Neuron (in vitro differentiated cells): ENCODE results near the gene ARMC9.
"Not testable (repeated sequence)": the region's sequence is repeated elsewhere in the genome, so short reads cannot be mapped to it uniquely, and the experiment has no call there.

Experiments used
- H2AFZ ChIP-seq: one replicate; pipeline ENCODE4 v1.6.1; 2013; ENCODE audit warnings: low read depth, mild to moderate bottlenecking, inconsistent platforms, low read length, moderate library complexity
- H3K27me3 ChIP-seq: one replicate; pipeline ENCODE4 v1.6.1; 2013; ENCODE audit warnings: low read length; ENCODE audit not compliant: insufficient read depth
- H3K36me3 ChIP-seq: one replicate; pipeline ENCODE4 v1.6.1; 2013; ENCODE audit warnings: low read length; ENCODE audit not compliant: insufficient read depth
- H3K4me1 ChIP-seq: one replicate; pipeline ENCODE4 v1.6.1; 2013; ENCODE audit warnings: low read length; ENCODE audit not compliant: insufficient read depth
- H3K4me3 ChIP-seq: 2 replicates; pipeline ENCODE4 v1.5.1; 2013; ENCODE audit warnings: mild to moderate bottlenecking, low read length, moderate library complexity
- H3K9me3 ChIP-seq: one replicate; pipeline ENCODE4 v1.6.1; 2013; ENCODE audit warnings: low read length

The ARMC9 gene

DNA sequence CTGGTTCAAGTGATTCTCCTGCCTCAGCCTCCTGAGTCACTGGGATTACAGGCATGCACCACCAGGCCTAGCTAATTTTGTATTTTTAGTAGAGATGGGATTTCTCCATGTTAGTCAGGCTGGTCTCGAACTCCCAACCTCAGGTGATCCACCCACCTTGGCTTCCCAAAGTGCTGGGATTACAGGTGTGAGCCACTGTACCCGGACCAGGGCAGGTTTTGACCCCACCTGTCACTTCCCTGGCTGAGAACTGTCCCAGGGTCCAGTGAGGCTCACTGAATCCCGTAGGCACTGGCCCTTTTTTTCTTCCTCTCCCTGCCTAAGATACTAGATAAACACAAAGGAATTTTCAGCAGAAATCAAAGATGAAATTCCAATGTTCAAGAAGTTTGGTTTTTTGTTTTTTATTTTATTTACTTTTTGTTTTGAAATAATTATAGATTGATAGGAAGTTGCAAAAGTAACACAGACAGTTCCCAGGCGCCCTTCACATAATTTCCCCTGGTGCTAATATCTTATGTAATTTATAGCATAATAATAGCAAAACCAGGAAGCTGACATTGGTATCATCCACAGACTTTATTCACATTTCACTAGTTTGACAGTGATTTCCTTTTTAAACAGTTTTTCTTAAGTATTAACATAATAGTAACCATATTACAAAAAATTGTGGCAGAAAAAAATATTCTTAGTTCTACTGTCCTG is 144.7 kb downstream of the ARMC9 start:
- Histone ChIP-seq H3K27me3 (no peaks in the 10 kb centered on the region), H3K36me3 (peaks cover 18% of the 10 kb centered on the region), H2AFZ (no peak overlapping the region), H3K9me3 (peaks cover 4% of the 10 kb centered on the region), H3K4me3 (no peak overlapping the region), H3K4me1 (peaks cover 6% of the 10 kb centered on the region)

GRCh38 chr2:231343988-231344387 is 145.6 kb downstream of the ARMC9 start:
- H3K27me3 ChIP-seq: no peaks in the 10 kb centered on the region
- no peak overlapping the region for H3K4me3 ChIP-seq
- H3K4me1 ChIP-seq: peaks cover 8% of the 10 kb centered on the region
- no peak overlapping the region for H2AFZ ChIP-seq
- H3K9me3 ChIP-seq: peaks cover 4% of the 10 kb centered on the region
- H3K36me3 ChIP-seq: peaks cover 18% of the 10 kb centered on the region

DNA sequence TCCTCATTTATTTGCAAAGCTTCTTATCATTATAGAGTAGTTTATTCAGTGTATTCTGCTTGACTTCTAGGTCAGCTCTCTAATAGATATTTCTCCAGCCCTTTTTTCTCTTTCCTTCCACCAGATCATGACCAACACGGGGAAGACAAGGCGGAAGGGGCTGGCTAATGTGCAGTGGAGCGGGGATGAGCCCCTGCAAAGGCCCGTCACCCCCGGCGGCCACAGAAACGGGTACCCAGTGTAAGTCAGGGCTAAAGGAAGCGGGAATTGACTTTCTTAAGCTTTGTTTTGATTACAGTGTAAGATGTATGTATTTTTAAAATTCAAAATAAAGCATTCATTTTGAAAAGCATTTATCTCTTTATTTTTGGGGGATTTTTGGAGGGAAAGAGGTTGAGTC is 146.4 kb downstream of the ARMC9 start:
- H2AFZ ChIP-seq: no peak overlapping the region
- H3K27me3 ChIP-seq: no peaks in the 10 kb centered on the region

GRCh38 chr2:231347081-231347480 is 148.7 kb downstream of the ARMC9 start:
- Histone ChIP-seq H3K9me3 (peaks cover 4% of the 10 kb centered on the region), H3K4me1 (peaks cover 6% of the 10 kb centered on the region), H3K36me3 (peaks cover 13% of the 10 kb centered on the region), H2AFZ (no peak overlapping the region), H3K27me3 (no peaks in the 10 kb centered on the region), H3K4me3 (no peak overlapping the region)

More for the DNA sequence above, 146.4 kb downstream of the ARMC9 start:
- peaks cover 4% of the 10 kb centered on the region for H3K9me3 ChIP-seq
- H3K4me1 ChIP-seq: peaks cover 8% of the 10 kb centered on the region
- H3K36me3 ChIP-seq: peaks cover 16% of the 10 kb centered on the region
- H3K4me3 ChIP-seq: no peak overlapping the region

DNA sequence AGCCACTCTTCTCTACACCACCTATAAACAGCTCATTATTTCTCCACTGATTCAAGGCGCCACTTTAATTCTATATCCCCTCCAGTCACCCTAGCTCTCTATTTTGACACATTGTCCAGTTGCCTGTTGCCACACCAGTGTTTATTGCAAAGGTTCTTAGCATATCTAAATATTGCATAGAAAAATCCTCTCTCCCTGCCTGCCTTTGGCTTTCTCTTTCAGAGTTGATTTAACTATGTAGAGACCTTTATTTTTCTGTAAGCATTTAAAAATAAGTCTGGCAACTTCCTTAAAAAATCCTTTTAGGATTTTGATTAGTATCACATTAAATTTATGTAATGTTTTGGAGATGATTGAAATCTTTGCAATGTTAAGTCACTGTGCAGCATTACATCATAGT is 149.2 kb downstream of the ARMC9 start:
- H3K27me3 ChIP-seq: no peaks in the 10 kb centered on the region
- H3K36me3 ChIP-seq: peaks cover 13% of the 10 kb centered on the region
- no peak overlapping the region for H3K4me3 ChIP-seq
- H3K4me1 ChIP-seq: peaks cover 6% of the 10 kb centered on the region
- no peak overlapping the region for H2AFZ ChIP-seq
- peaks cover 4% of the 10 kb centered on the region for H3K9me3 ChIP-seq

DNA sequence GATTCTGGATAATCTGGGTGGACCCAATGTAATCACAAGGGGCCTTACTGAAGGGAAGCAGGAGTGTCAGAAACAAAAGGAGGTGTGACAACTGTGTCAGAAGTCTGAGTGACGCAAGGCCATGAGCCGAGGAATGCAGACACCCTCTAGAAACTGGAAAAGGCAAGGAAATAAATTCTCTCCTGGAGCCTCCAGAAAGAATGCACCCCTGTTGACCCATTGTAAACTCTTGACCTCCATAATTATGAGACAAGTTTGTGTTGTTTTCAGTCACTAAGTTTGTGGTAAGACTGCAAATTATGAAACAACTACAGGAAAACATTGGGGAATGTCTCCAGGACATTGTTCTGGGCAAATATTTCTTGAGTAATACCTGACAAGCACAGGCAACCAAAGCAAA is 149.7 kb downstream of the ARMC9 start:
- Histone ChIP-seq H3K9me3 (peaks cover 4% of the 10 kb centered on the region), H3K36me3 (peaks cover 13% of the 10 kb centered on the region), H3K4me3 (no peak overlapping the region), H3K4me1 (peaks cover 6% of the 10 kb centered on the region), H2AFZ (no peak overlapping the region), H3K27me3 (no peaks in the 10 kb centered on the region)

DNA sequence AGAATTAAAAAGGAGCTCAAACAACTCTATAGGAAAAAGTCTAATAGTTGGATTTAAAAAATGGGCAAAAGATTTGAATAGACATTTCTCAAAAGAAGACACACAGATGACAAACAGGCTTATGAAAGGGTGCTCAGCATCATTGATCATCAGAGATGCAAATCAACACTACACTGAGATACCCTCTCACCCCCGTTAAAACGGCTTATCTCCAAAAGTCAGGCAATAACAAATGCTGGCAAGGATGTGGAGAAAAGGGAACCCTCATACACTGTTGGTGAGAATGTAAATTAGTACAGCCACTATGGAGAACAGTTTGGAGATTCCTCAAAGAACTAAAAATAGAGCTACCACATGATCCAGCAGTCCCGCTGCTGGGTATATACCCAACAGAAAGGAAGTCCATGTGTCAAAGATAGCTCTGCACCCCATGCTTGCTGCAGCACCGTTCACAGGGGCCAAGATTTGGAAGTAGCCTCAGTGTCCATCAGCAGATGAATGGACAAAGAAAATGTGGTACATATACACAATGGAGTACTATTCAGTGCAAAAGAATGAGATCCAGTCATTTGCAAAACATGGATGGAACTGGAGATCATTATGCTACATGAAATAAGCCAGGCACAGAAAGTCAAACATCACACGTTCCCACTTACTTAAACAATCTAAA is 150.4 kb downstream of the ARMC9 start:
- H3K36me3 ChIP-seq: peaks cover 13% of the 10 kb centered on the region
- H3K9me3 ChIP-seq: peaks cover 4% of the 10 kb centered on the region
- H3K4me1 ChIP-seq: peaks cover 6% of the 10 kb centered on the region
- no peaks in the 10 kb centered on the region for H3K27me3 ChIP-seq
- H3K4me3 ChIP-seq: no peak overlapping the region
- no peak overlapping the region for H2AFZ ChIP-seq

DNA sequence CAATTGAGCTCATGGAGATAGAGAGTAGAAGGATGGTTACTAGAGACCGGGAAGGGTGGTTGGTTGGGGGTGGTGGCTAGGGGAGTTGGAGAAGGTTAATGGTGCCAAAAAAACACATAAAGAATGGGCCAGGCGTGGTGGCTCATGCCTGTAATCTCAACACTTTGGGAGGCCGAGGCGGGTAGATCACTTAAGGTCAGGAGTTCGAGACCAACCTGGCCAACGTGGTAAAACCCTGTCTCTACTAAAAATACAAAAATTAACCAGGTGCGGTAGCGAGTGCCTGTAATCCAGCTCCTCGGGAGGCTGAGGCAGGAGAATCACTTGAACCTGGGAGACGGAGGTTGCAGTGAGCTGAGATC is 150.9 kb downstream of the ARMC9 start:
- H3K27me3 ChIP-seq, H3K4me3 ChIP-seq, H3K9me3 ChIP-seq, H2AFZ ChIP-seq, H3K4me1 ChIP-seq: not testable (repeated sequence)
- H3K36me3 ChIP-seq: peaks cover 13% of the 10 kb centered on the region

DNA sequence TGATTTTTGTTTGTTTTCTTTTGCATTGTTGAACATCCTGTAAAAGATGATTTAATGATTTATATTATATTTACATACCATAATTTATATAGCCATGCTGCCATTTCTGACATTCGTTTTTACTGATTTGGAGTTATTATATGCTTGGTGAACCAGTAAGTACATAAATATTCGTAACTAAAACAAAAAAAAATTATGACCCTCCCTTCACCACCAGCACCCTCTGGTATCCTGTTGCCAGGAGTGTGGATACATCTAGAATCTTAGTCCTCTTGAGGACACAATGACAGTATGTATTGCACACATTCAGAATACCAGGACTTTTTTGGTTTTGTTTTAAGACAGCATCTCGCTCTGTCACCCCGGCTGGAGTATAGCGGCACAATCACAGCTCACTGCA is 153.2 kb downstream of the ARMC9 start:
- Histone ChIP-seq H2AFZ (no peak overlapping the region), H3K4me3 (no peak overlapping the region), H3K27me3 (no peaks in the 10 kb centered on the region), H3K36me3 (no peaks in the 10 kb centered on the region), H3K4me1 (peaks cover 6% of the 10 kb centered on the region), H3K9me3 (peaks cover 3% of the 10 kb centered on the region)

DNA sequence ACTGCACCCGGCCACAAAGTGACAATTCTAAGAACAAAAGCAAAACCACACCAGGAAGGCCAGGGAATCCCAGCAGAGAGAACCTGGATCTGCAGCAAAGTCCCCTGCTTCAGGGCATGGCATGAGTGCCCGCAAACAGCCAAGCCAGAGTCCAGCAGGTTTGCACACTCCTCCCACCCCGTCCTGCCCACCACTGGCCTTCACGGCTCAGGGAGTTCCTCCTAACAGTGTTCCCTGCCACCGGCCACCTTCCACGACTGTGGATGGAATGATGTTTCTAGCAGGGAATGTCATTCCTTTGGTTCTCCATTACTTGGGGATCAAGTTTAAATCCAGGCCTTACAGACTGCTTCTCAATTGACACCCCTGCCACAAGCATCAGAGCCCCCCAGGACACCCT is 155.0 kb downstream of the ARMC9 start:
- Histone ChIP-seq H3K9me3 (no peaks in the 10 kb centered on the region), H3K4me3 (no peak overlapping the region), H3K27me3 (no peaks in the 10 kb centered on the region), H3K36me3 (no peaks in the 10 kb centered on the region), H2AFZ (no peak overlapping the region), H3K4me1 (no peaks in the 10 kb centered on the region)

- Histone ChIP-seq H3K9me3 (no peaks in the 10 kb centered on the region), H3K4me3 (no peak overlapping the region), H2AFZ (no peak overlapping the region), H3K36me3 (peaks cover 2% of the 10 kb centered on the region), H3K27me3 (no peaks in the 10 kb centered on the region), H3K4me1 (no peaks in the 10 kb centered on the region)
Measured at GRCh38 chr2:231355508-231356465, 157.4 kb downstream of the ARMC9 start.

GRCh38 chr2:231356466-231356844 is 158.0 kb downstream of the ARMC9 start:
- H3K36me3 ChIP-seq: peaks cover 5% of the 10 kb centered on the region
- no peaks in the 10 kb centered on the region for H3K9me3 ChIP-seq
- H3K4me1 ChIP-seq: no peaks in the 10 kb centered on the region
- no peak overlapping the region for H2AFZ ChIP-seq
- no peak overlapping the region for H3K4me3 ChIP-seq
- no peaks in the 10 kb centered on the region for H3K27me3 ChIP-seq

DNA sequence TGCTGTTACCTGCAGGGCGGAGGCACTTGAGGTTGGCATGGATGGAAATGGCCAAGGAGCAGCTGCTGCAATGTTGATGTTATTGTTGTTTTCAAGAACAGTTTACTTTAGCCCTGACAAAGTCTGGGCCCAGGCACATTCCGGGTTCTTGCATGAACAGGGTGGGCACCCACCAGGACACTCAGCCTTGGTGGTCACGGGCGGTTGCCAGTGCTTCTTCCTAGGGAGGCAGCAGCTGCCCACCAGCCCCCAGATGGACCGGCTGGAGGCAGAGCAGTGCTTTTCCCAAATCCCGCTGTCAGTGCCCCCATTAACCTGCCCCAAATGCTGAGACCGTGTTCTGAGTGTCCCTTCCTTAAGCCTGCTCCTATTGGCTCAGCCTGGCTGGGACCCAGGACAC is 158.6 kb downstream of the ARMC9 start:
- no peaks in the 10 kb centered on the region for H3K4me1 ChIP-seq
- no peaks in the 10 kb centered on the region for H3K27me3 ChIP-seq
- H2AFZ ChIP-seq: no peak overlapping the region
- no peak overlapping the region for H3K4me3 ChIP-seq
- H3K9me3 ChIP-seq: no peaks in the 10 kb centered on the region
- H3K36me3 ChIP-seq: peaks cover 10% of the 10 kb centered on the region
